SH-SY5Y (cell line): Measurements from ENCODE around the gene FLRT2.

ENCODE experiments used
- GATA2 ChIP-seq: IDR thresholded peaks from 2 replicates; pipeline ENCODE4 v1.6.1; 2011; ENCODE audit warnings: mild to moderate bottlenecking, low read depth, low read length
- GATA3 ChIP-seq: IDR thresholded peaks from 2 replicates; pipeline ENCODE4 v1.6.1; 2011; ENCODE audit warnings: low read depth, mild to moderate bottlenecking, low read length, moderate library complexity

DNA sequence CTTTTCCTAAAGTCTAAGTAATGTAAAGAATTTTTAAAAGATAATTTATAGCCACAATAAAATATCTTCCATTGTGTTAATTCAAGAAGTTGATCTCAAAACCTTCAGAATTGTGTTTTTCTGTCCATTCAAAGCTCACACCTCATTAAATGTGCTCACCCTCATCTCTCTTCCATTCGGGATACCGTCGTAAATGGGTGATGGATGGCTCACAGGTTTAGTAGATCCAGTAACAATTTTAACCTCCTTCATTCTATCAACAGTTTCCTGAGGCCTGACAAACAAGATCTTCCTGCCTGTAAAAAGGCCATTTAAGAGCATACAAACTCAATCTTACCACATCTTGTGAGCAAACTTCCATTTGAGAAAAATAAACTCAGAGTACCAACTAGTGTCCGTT, 9.4 kb upstream of the FLRT2 start:
- TF ChIP-seq GATA3 (no peak), GATA2 (no peak)
